Heart right ventricle (tissue), 16 donors: Measurements from ENCODE around the gene MAST2. TPM values are rescaled to one million over a fixed set of nuclear protein-coding genes. Genes with fewer than 3 reads are reported as not detected.

Source experiments
- ATAC-seq, 8 donors: fragments of 200-7000 bp; cut with Tn5 transposase; one replicate each; pipeline ENCODE4 v1.9.1; 2020; ENCODE audit warnings: mild to moderate bottlenecking in 8 of 8, moderate library complexity in 8 of 8, moderate number of reproducible peaks in 1 of 8
- DNase-seq, 2 donors: peaks; one replicate each; pipeline ENCODE4 v3.0.0-alpha.2; 2020
- H3K27ac ChIP-seq, 10 donors: fragments of 200-600 bp; sonication (generic) in 2 of 10; one replicate each; pipeline versions ENCODE4 v1.5.0 to v1.8.0; 2020 to 2022; ENCODE audit warnings: mild to moderate bottlenecking in 3 of 10
- H3K27me3 ChIP-seq, 7 donors: fragments of 200-600 bp; one replicate each; pipeline ENCODE4 v1.8.0; 2021 to 2022; ENCODE audit warnings: mild to moderate bottlenecking in 2 of 7
- H3K36me3 ChIP-seq, 9 donors: fragments of 200-600 bp; sonication (generic) in 1 of 9; one replicate each; pipeline versions ENCODE4 v1.5.0 to v1.8.0; 2020 to 2022; ENCODE audit warnings: mild to moderate bottlenecking in 2 of 9
- H3K4me1 ChIP-seq, 9 donors: fragments of 200-600 bp; sonication (generic) in 1 of 9; one replicate each; pipeline versions ENCODE4 v1.5.0 to v1.8.0; 2020 to 2022; ENCODE audit warnings: mild to moderate bottlenecking in 4 of 9
- H3K4me3 ChIP-seq, 10 donors: fragments of 200-600 bp; sonication (generic) in 2 of 10; one replicate each; pipeline versions ENCODE4 v1.5.0 to v1.8.0; 2020 to 2022; ENCODE audit warnings: mild to moderate bottlenecking in 7 of 10, moderate library complexity in 2 of 10
- H3K9me3 ChIP-seq, 11 donors: fragments of 200-600 bp in 10 of 11; sonication (generic) in 2 of 11; one replicate each; pipeline versions ENCODE4 v1.5.0 to v1.8.0; 2013 to 2022; ENCODE audit warnings: mild to moderate bottlenecking in 2 of 11, control low read depth in 1 of 11, moderate library complexity in 1 of 11
- CTCF ChIP-seq, 9 donors: fragments of 200-600 bp; sonication (generic) in 2 of 9; IDR thresholded peaks; one replicate each; pipeline versions ENCODE4 v1.5.0 to v1.8.0; 2021 to 2022; ENCODE audit warnings: antibody characterized with exemption in 9 of 9, mild to moderate bottlenecking in 5 of 9, moderate library complexity in 1 of 9
- WGBS, 2 donors: extraction: QIAGEN DNeasy Blood & Tissue Kit; methylation state at CpG; one replicate each; pipeline ENCODE4 v1.1.7; 2013; ENCODE audit warnings: inconsistent platforms in 1 of 2; 5-methylcytosine and 5-hydroxymethylcytosine counted together
- intact Hi-C, 10 donors: fragments of 100-400 bp; cut with DNase I; formaldehyde crosslinking; loops; one replicate each; pipeline versions ENCODE4 v1.11.1 to v1.14.2; 2022
- polyA plus RNA-seq, 2 donors: library from polyadenylated mRNA; stranded (reverse); fragments of 200-250 nt; gene quantifications; one replicate each; pipeline ENCODE4 v1.2.3, GENCODE V29; 2013
- total RNA-seq, 10 donors: library from RNA; stranded (reverse); fragmentation: NEBNext Ultra II Directional in 3 of 10; extraction: Animal tissue kit (Norgen Biotek cat#: 25700) in 3 of 10; gene quantifications; one replicate each; pipeline versions ENCODE4 v1.2.1 to v1.2.4, GENCODE V29; 2021 to 2023
- donor health status: Arrhythmogenic right ventricular cardiomyopathy.
- donor health status: ischemic (EF 13 %, LVEDD 7.1; RV severe dilation, severe dysfunction).
- donor health status: healthy with polysubstance abuse.
- donor health status: DM: no; HTN: yes; CAD: no.
- donor health status: DM: no; HTN: no; CAD: no.
- donor health status: ischemic (EF 25% LVEDD 6.9; RV normal size, moderate dysfunction).
- donor health status: ischemic (EF 25% LVEDD 5.7; RV mildly dilated, moderate dysfunction).
- donor health status: healthy.
- donor health status: DM: yes; HTN: yes; CAD: no.
- donor health status: Ischemic cardiomyopathy.
- donor health status: ischemic (EF 35%, LVEDD 5.7; RV mildly dilated, moderate dysfunction).
- donor health status: nonischemic (EF 11% LVEDD 7.7; RV severe dilation, severe dysfunction).
- donor health status: DM: yes; HTN: yes; CAD: no.
- donor health status: PGD.
- donor health status: ischemic (EF 29% LVEDD 5.4; RV normal size, mild dysfunction).
- donor health status: nonischemic (EF 23%, LVEDD 6.1; RV moderate dilation, normal function).

Gene MAST2
- total and polyA plus RNA-seq, 12 donors: 66.4 to 129 (median 83.2) TPM

GRCh38 chr1:45972621-45973020 lies 169.2 kb downstream of the MAST2 start:
- H3K27me3 ChIP-seq: no peaks in the 10 kb centered on the region
- DNase-seq: no peak

GRCh38 chr1:45973121-45973520 lies 169.7 kb downstream of the MAST2 start:
- no peak overlapping the region for H3K4me3 ChIP-seq
- DNase-seq (no peak), ATAC-seq (no peak)
- H3K27me3 ChIP-seq: no peaks in the 10 kb centered on the region
- H3K27ac ChIP-seq: no peak overlapping the region
- 95 to 98% methylated on average over 3 of the region's 3 CpGs for WGBS, 2 donors
- TF ChIP-seq CTCF (IDR thresholded peaks at IDR 0.05): no peak
- intact Hi-C loops: no loop called here
- H3K4me1 ChIP-seq: peaks cover 0 to 22% (median 0%) of the 10 kb centered on the region in 9 donors
- no peaks in the 10 kb centered on the region for H3K9me3 ChIP-seq
- H3K36me3 ChIP-seq: peaks cover 0 to 34% (median 9%) of the 10 kb centered on the region in 9 donors

More at GRCh38 chr1:45972621-45973020, 169.2 kb downstream of the MAST2 start:
- Histone ChIP-seq H3K27ac (no peak overlapping the region), H3K9me3 (no peaks in the 10 kb centered on the region), H3K4me1 (peaks cover 0 to 22% (median 0%) of the 10 kb centered on the region in 9 donors), H3K36me3 (peaks cover 0 to 34% (median 9%) of the 10 kb centered on the region in 9 donors), H3K4me3 (no peak overlapping the region)
- TF ChIP-seq CTCF (IDR thresholded peaks at IDR 0.05): no peak
- 90 to 98% methylated on average over 2 of the region's 2 CpGs for WGBS, 2 donors
- intact Hi-C loops: no loop called here
- no peak for ATAC-seq

GRCh38 chr1:45974541-45975269 lies 171.3 kb downstream of the MAST2 start:
- 96 to 97% methylated on average over 1 of the region's 1 CpG for WGBS, 2 donors
- intact Hi-C loops: no loop called here

GRCh38 chr1:45976623-45977022 lies 173.2 kb downstream of the MAST2 start:
- TF ChIP-seq CTCF (IDR thresholded peaks at IDR 0.05): no peak
- Histone ChIP-seq H3K36me3 (peaks cover 0 to 27% (median 9%) of the 10 kb centered on the region in 9 donors), H3K9me3 (peaks cover 0 to 14% (median 0%) of the 10 kb centered on the region in 11 donors), H3K4me1 (peaks cover 0 to 9% (median 0%) of the 10 kb centered on the region in 9 donors), H3K27me3 (no peaks in the 10 kb centered on the region), H3K27ac (no peak overlapping the region), H3K4me3 (no peak overlapping the region)
- WGBS, 2 donors: 94 to 96% methylated on average over 3 of the region's 3 CpGs
- intact Hi-C loops: no loop called here
- DNase-seq (no peak), ATAC-seq (no peak)

More at GRCh38 chr1:45974541-45975269, 171.3 kb downstream of the MAST2 start:
- Histone ChIP-seq H3K27ac (no peak overlapping the region), H3K27me3 (no peaks in the 10 kb centered on the region), H3K4me1 (peaks cover 0 to 19% (median 0%) of the 10 kb centered on the region in 9 donors), H3K36me3 (peaks cover 0 to 34% (median 9%) of the 10 kb centered on the region in 9 donors), H3K9me3 (peaks cover 0 to under 1% (median 0%) of the 10 kb centered on the region in 11 donors), H3K4me3 (no peak overlapping the region)
- TF ChIP-seq CTCF (IDR thresholded peaks at IDR 0.05): no peak
- no peak for DNase-seq
- ATAC-seq: no peak
